HepG2 (cell line): ENCODE results near the gene CCSER1. TPM values are rescaled to one million over a fixed set of nuclear protein-coding genes. Genes with fewer than 3 reads are reported as not detected.

Experiments
- ATAC-seq: fragments of 200-7000 bp; cut with Tn5 transposase; 3 replicates; pipeline ENCODE4 v1.9.1; 2020; ENCODE audit warnings: mild to moderate bottlenecking, moderate library complexity
- BruUV-seq: library from RNA; stranded (reverse); fragments of 400-500 nt; replicated peaks from 2 replicates; lab custom pipeline; 2021; lab: Mats Ljungman, UMichigan
- CTCF ChIA-PET: fragments of 300-600 bp; formaldehyde crosslinking; extraction: SDS; loops from one replicate; lab custom pipeline; 2021; ENCODE audit warnings: low total read pairs, inconsistent platforms, low intra/inter-chr PET ratio; lab: Yijun Ruan, JAX
- POLR2A ChIA-PET: fragments of 350-600 bp; sonication (Branson Sonifier 250); formaldehyde crosslinking; loops from one replicate; lab custom pipeline; 2020; ENCODE audit warnings: antibody characterized with exemption, inconsistent platforms; lab: Yijun Ruan, JAX
- DNase-seq: peaks from one replicate; pipeline ENCODE4 v3.0.0-alpha.2; 2015; ENCODE audit warnings: low spot score
- FAIRE-seq: peaks from 3 replicates; lab custom pipeline; 2011; peaks lifted over from hg19 to GRCh38; lab: Jason Lieb, UNC
- H2AFZ ChIP-seq: one replicate; pipeline ENCODE4 v1.6.1; 2011; ENCODE audit warnings: low read length, inconsistent platforms
- H3K27ac ChIP-seq: fragments of 300-600 bp; 3 replicates; pipeline ENCODE4 v1.8.0; 2011; ENCODE audit warnings: mixed run types, mild to moderate bottlenecking, mixed read lengths, low read length, inconsistent platforms; ENCODE audit not compliant: insufficient read depth; ENCODE audit errors: extremely low read length
- H3K27me3 ChIP-seq, 2 experiments: fragments of 200-600 bp in 1 of 2; 2 replicates in 1 of 2; 3 replicates in 1 of 2; pipeline versions ENCODE4 v1.6.0 to v1.8.0; 2011; ENCODE audit warnings: low read length in 2 of 2, mild to moderate bottlenecking in 2 of 2, moderate library complexity in 2 of 2, inconsistent platforms in 1 of 2; ENCODE audit not compliant: insufficient read depth in 2 of 2, control insufficient read depth in 1 of 2
- H3K36me3 ChIP-seq, 2 experiments: fragments of 200-600 bp in 1 of 2; replicated peaks in 1 of 2; 2 replicates in 1 of 2; 3 replicates in 1 of 2; pipeline versions ENCODE4 v1.5.1 to v1.8.0; 2011; ENCODE audit warnings: low read length in 2 of 2, inconsistent platforms in 1 of 2; ENCODE audit not compliant: insufficient read depth in 2 of 2, control insufficient read depth in 1 of 2
- H3K4me1 ChIP-seq: 2 replicates; pipeline ENCODE4 v1.5.1; 2012; ENCODE audit warnings: low read length, inconsistent platforms; ENCODE audit not compliant: insufficient read depth
- H3K4me2 ChIP-seq: 2 replicates; pipeline ENCODE4 v1.6.0; 2011; ENCODE audit warnings: low read depth, low read length, inconsistent platforms
- H3K4me3 ChIP-seq, 3 experiments: fragments of 200-600 bp in 1 of 3; sonication (generic), shearing (Covaris generic) in 1 of 3; replicated peaks in 1 of 3; 2 replicates each; pipeline ENCODE4 v1.5.1; 2011 to 2016; ENCODE audit warnings: low read length in 3 of 3, inconsistent platforms in 2 of 3, low read depth in 2 of 3, mild to moderate bottlenecking in 2 of 3, control low read depth in 1 of 3, mixed read lengths in 1 of 3; ENCODE audit not compliant: insufficient read depth in 1 of 3
- H3K79me2 ChIP-seq: one replicate; pipeline ENCODE4 v1.6.1; 2011; ENCODE audit warnings: low read length, inconsistent platforms; ENCODE audit not compliant: insufficient read depth
- H3K9ac ChIP-seq: 2 replicates; pipeline ENCODE4 v1.6.0; 2011; ENCODE audit warnings: mild to moderate bottlenecking, low read depth, low read length, inconsistent platforms; ENCODE audit not compliant: insufficient read depth
- H3K9me3 ChIP-seq: 2 replicates; pipeline ENCODE4 v1.5.1; 2012; ENCODE audit warnings: mild to moderate bottlenecking, low read length
- H4K20me1 ChIP-seq: 2 replicates; pipeline ENCODE4 v1.6.0; 2011; ENCODE audit warnings: inconsistent platforms, mild to moderate bottlenecking, low read length, moderate library complexity; ENCODE audit not compliant: insufficient read depth
- CENPT ChIP-seq: sonication (generic); formaldehyde crosslinking; IDR thresholded peaks from 2 replicates; pipeline ENCODE4 v1.8.0; 2022; ENCODE audit warnings: low read depth, mild to moderate bottlenecking, moderate library complexity, missing genetic modification reagents
- HNF4A ChIP-seq: sonication (generic); formaldehyde crosslinking; IDR thresholded peaks from 2 replicates; pipeline ENCODE4 v1.4.0; 2020; ENCODE audit warnings: missing genetic modification reagents
- PAF1 ChIP-seq: IDR thresholded peaks from 2 replicates; pipeline ENCODE4 v1.6.1; 2016; ENCODE audit warnings: missing genetic modification reagents, missing compliant biosample characterization
- ZNF235 ChIP-seq: sonication (generic); formaldehyde crosslinking; IDR thresholded peaks from 2 replicates; pipeline ENCODE4 v1.8.1; 2023; ENCODE audit warnings: mild to moderate bottlenecking, missing genetic modification reagents, borderline replicate concordance
- ZNF776 ChIP-seq: sonication (generic); formaldehyde crosslinking; IDR thresholded peaks from 2 replicates; pipeline ENCODE4 v1.4.0; 2020; ENCODE audit warnings: mild to moderate bottlenecking, missing genetic modification reagents
- WGBS: methylation state at CpG from one replicate; pipeline ENCODE4 v1.1.6; 2017; ENCODE audit warnings: low lambda C conversion rate; 5-methylcytosine and 5-hydroxymethylcytosine counted together
- in situ Hi-C: cut with HindIII; loops from 2 replicates; pipeline ENCODE4 v1.10.0; 2017; ENCODE audit warnings: low pct_unique_long_range_greater_than_20kb; ENCODE audit not compliant: extremely low pct_ligation_motif_present
- intact Hi-C: fragments of 100-400 bp; cut with micrococcal nuclease; formaldehyde crosslinking; loops from one replicate; pipeline ENCODE4 v1.10.0; 2022; ENCODE audit not compliant: unreplicated experiment
- polyA plus RNA-seq, 8 experiments: library from polyadenylated mRNA; depleted of rRNA in 3 of 8; stranded (reverse) in 7 of 8; unstranded in 1 of 8; fragments of >200 nt; fragmentation: Illumina TruSeq in 4 of 8; extraction: Trizol in 4 of 8; gene quantifications; 2 replicates each; pipeline versions ENCODE4 v1.2.1 to v1.2.3, GENCODE V29; 2011 to 2016; ENCODE audit warnings: low read depth in 4 of 8, missing spikeins in 1 of 8, mixed read lengths in 1 of 8; ENCODE audit not compliant: insufficient read depth in 1 of 8
- total RNA-seq, 5 experiments: library from RNA; depleted of rRNA; stranded (reverse); fragments of >200 nt; fragmentation: Illumina TruSeq; extraction: Trizol; gene quantifications; 2 replicates each; pipeline ENCODE4 v1.2.3, GENCODE V29; 2016; ENCODE audit warnings: low read depth in 1 of 5
- TF ChIP-seq, protein P1 (sequence below): sonication (generic); formaldehyde crosslinking; IDR thresholded peaks from 2 replicates; pipeline ENCODE4 v1.8.1; 2023; ENCODE audit warnings: mild to moderate bottlenecking, inconsistent platforms, moderate library complexity, missing genetic modification reagents, borderline replicate concordance

Gene CCSER1
- total and polyA plus RNA-seq, 2 of the 13 experiments (the other 11 are each of a cell fraction or from before 2014, with no cell fraction given): not detected

DNA sequence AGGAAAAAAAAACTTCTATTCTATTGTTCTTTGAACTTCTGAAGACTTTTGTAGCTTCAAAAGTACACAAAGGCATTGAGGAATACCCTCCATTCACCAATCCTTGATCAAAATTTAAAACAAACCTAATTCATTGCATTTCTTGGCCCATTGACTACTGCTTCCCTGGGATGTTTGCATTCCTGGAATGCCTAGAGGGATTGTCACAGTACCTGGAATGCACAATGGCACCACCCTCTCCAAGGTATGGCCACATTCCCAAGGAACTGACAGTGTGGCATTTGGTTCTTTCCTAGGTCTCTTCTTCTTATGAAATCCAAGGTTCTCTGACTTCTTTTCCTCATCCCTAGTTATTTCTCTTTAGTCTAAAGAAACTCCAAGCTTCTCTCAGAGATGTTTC is 600.7 kb downstream of the CCSER1 start:
- CTCF ChIA-PET: no interaction called here

DNA sequence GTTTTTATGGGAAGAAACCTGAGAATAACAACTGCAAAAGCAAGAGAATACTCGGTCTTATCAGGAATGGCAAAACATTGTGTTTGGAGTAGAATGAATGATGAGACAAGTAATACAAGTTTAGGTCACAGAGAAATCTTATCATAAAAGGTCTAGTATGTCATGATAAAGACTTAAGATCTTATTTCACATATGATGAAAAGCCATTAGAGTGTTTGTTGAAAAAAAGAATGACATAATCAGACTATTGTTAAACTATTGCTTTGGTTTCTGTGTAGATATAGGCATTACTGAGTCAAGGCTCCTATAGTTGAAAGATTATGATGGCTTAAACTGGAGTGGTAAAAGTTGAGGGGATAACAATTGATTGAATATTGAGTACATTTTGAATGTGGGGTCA is 603.6 kb downstream of the CCSER1 start:
- no peak for TF ChIP-seq CENPT (CRISPR knock-in tag)
- no peak for TF ChIP-seq ZNF235
- TF ChIP-seq PAF1: no peak
- no peak for TF ChIP-seq ZNF776
- TF ChIP-seq HNF4A (CRISPR knock-in tag): no peak
- H3K9ac ChIP-seq: no peak overlapping the region
- WGBS: 34% methylated on average over 1 of the region's 1 CpG
- POLR2A ChIA-PET: no interaction called here
- no peaks in the 10 kb centered on the region for H3K4me1 ChIP-seq
- H3K9me3 ChIP-seq: no peaks in the 10 kb centered on the region
- H4K20me1 ChIP-seq: no peaks in the 10 kb centered on the region
- H3K4me2 ChIP-seq: no peak overlapping the region
- no peaks in the 10 kb centered on the region for H3K79me2 ChIP-seq
- intact Hi-C loops (no loop called here), in situ Hi-C loops (no loop called here)
- CTCF ChIA-PET: no interaction called here
- DNase-seq: no peak
- ATAC-seq: no peak
- no peak for FAIRE-seq
- H3K27ac ChIP-seq: no peak overlapping the region
- H3K36me3 ChIP-seq: no peaks in the 10 kb centered on the region
- no peaks in the 10 kb centered on the region for H3K27me3 ChIP-seq
- no peak overlapping the region for H3K4me3 ChIP-seq
- no peak overlapping the region for H2AFZ ChIP-seq
- BruUV-seq: no TSS peak

More for the DNA sequence above, 600.7 kb downstream of the CCSER1 start:
- H3K9me3 ChIP-seq: no peaks in the 10 kb centered on the region
- no peak overlapping the region for H3K27ac ChIP-seq
- H3K36me3 ChIP-seq: no peaks in the 10 kb centered on the region
- POLR2A ChIA-PET: no interaction called here
- no peaks in the 10 kb centered on the region for H3K79me2 ChIP-seq
- H3K4me3 ChIP-seq: no peak overlapping the region
- TF ChIP-seq, protein P1, sequence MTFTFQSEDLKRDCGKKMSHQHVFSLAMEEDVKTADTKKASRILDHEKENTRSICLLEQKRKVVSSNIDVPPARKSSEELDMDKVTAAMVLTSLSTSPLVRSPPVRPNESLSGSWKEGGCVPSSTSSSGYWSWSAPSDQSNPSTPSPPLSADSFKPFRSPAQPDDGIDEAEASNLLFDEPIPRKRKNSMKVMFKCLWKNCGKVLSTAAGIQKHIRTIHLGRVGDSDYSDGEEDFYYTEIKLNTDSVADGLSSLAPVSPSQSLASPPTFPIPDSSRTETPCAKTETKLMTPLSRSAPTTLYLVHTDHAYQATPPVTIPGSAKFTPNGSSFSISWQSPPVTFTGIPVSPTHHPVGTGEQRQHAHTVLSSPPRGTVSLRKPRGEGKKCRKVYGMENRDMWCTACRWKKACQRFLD: no peak
- no peak overlapping the region for H3K9ac ChIP-seq
- H3K4me2 ChIP-seq: no peak overlapping the region
- BruUV-seq: no TSS peak
- DNase-seq: no peak
- FAIRE-seq: no peak
- in situ Hi-C loops: no loop called here
- no peaks in the 10 kb centered on the region for H3K27me3 ChIP-seq
- H4K20me1 ChIP-seq: no peaks in the 10 kb centered on the region
- H3K4me1 ChIP-seq: no peaks in the 10 kb centered on the region
- intact Hi-C loops: no loop called here
- no peak overlapping the region for H2AFZ ChIP-seq
- ATAC-seq: no peak
